IMR-90 (cell line): ENCODE results near the gene NGEF. TPM values are rescaled to one million over a fixed set of nuclear protein-coding genes. Genes with fewer than 3 reads are reported as not detected.

Experiments used
- ATAC-seq: fragments of 200-7000 bp; cut with Tn5 transposase; 2 replicates; pipeline ENCODE4 v1.9.1; 2020; ENCODE audit warnings: low read depth, mild to moderate bottlenecking, moderate library complexity
- BruUV-seq: library from RNA; stranded (reverse); fragments of 400-500 nt; replicated peaks from 2 replicates; lab custom pipeline; 2021; lab: Mats Ljungman, UMichigan
- CTCF ChIA-PET: fragments of 300-600 bp; formaldehyde crosslinking; extraction: SDS; loops from one replicate; lab custom pipeline; 2021; ENCODE audit warnings: antibody characterized with exemption; lab: Yijun Ruan, JAX
- POLR2A ChIA-PET: fragments of 300-600 bp; sonication (Branson Sonifier 250); formaldehyde crosslinking; loops from one replicate; lab custom pipeline; 2022; ENCODE audit warnings: antibody characterized with exemption; ENCODE audit not compliant: unreplicated experiment; lab: Charles Lee
- DNase-seq: peaks from one replicate; pipeline ENCODE4 v3.0.0; 2013
- H2AFZ ChIP-seq: replicated peaks from 2 replicates; pipeline ENCODE3; 2013; ENCODE audit warnings: low read length, mild to moderate bottlenecking; ENCODE audit not compliant: poor library complexity
- H2AK5ac ChIP-seq: 2 replicates; pipeline ENCODE4 v1.6.1; 2013; ENCODE audit warnings: low read depth, low read length, inconsistent platforms
- H2AK9ac ChIP-seq: replicated peaks from 2 replicates; pipeline ENCODE3; 2013; ENCODE audit warnings: mild to moderate bottlenecking, low read depth, low read length, moderate library complexity; ENCODE audit not compliant: poor library complexity
- H2BK120ac ChIP-seq: 2 replicates; pipeline ENCODE4 v1.6.1; 2013; ENCODE audit warnings: low read depth, low read length, inconsistent platforms
- H2BK15ac ChIP-seq: 3 replicates; pipeline ENCODE4 v1.6.1; 2013; ENCODE audit warnings: low read depth, low read length, inconsistent platforms
- H2BK20ac ChIP-seq: 2 replicates; pipeline ENCODE4 v1.6.1; 2013; ENCODE audit warnings: low read depth, mild to moderate bottlenecking, inconsistent platforms, low read length, moderate library complexity
- H2BK5ac ChIP-seq: 2 replicates; pipeline ENCODE4 v1.6.1; 2013; ENCODE audit warnings: mild to moderate bottlenecking, low read depth, low read length, inconsistent platforms; ENCODE audit not compliant: poor library complexity, severe bottlenecking
- H3K14ac ChIP-seq: replicated peaks from 2 replicates; pipeline ENCODE4 v1.6.1; 2013; ENCODE audit warnings: low read depth, low read length, inconsistent platforms
- H3K18ac ChIP-seq: 2 replicates; pipeline ENCODE4 v1.6.1; 2013; ENCODE audit warnings: low read depth, low read length, control low read depth
- H3K23ac ChIP-seq: 2 replicates; pipeline ENCODE4 v1.6.1; 2013; ENCODE audit warnings: low read depth, low read length, inconsistent platforms
- H3K27ac ChIP-seq: 2 replicates; pipeline ENCODE4 v1.5.1; 2013; ENCODE audit warnings: mild to moderate bottlenecking, control low read depth, low read length; ENCODE audit not compliant: insufficient read depth
- H3K27me3 ChIP-seq: 2 replicates; pipeline ENCODE4 v1.6.1; 2013; ENCODE audit warnings: low read length; ENCODE audit not compliant: control insufficient read depth, insufficient read depth
- H3K36me3 ChIP-seq: 2 replicates; pipeline ENCODE4 v1.6.1; 2013; ENCODE audit warnings: low read length, mixed read lengths; ENCODE audit not compliant: control insufficient read depth, insufficient read depth
- H3K4ac ChIP-seq: 2 replicates; pipeline ENCODE4 v1.6.1; 2013; ENCODE audit warnings: low read depth, low read length, inconsistent platforms
- H3K4me1 ChIP-seq: 2 replicates; pipeline ENCODE4 v1.6.1; 2013; ENCODE audit warnings: low read length, mixed read lengths; ENCODE audit not compliant: control insufficient read depth, insufficient read depth
- H3K4me2 ChIP-seq: 2 replicates; pipeline ENCODE4 v1.6.1; 2013; ENCODE audit warnings: low read depth, mild to moderate bottlenecking, control low read depth, low read length, moderate library complexity
- H3K4me3 ChIP-seq: 2 replicates; pipeline ENCODE4 v1.5.1; 2013; ENCODE audit warnings: low read depth, mild to moderate bottlenecking, control low read depth, low read length, moderate library complexity; ENCODE audit not compliant: insufficient read depth
- H3K56ac ChIP-seq: 2 replicates; pipeline ENCODE4 v1.6.1; 2013; ENCODE audit warnings: low read length, inconsistent platforms; ENCODE audit not compliant: insufficient read depth; ENCODE audit errors: extremely low read depth
- H3K79me1 ChIP-seq, 2 experiments: 2 replicates each; pipeline ENCODE4 v1.6.1; 2013; ENCODE audit warnings: low read length in 2 of 2, inconsistent platforms in 1 of 2, low read depth in 1 of 2
- H3K9ac ChIP-seq: 2 replicates; pipeline ENCODE4 v1.6.1; 2013; ENCODE audit warnings: low read depth, low read length, control low read depth
- H3K9me1 ChIP-seq: 2 replicates; pipeline ENCODE4 v1.6.1; 2013; ENCODE audit warnings: low read length, inconsistent platforms; ENCODE audit not compliant: insufficient read depth
- H3K9me3 ChIP-seq: 2 replicates; pipeline ENCODE4 v1.6.1; 2013; ENCODE audit warnings: low read length; ENCODE audit not compliant: control insufficient read depth, insufficient read depth
- H4K20me1 ChIP-seq: 2 replicates; pipeline ENCODE4 v1.6.1; 2013; ENCODE audit warnings: low read length, inconsistent platforms; ENCODE audit not compliant: insufficient read depth
- H4K5ac ChIP-seq: 2 replicates; pipeline ENCODE4 v1.6.1; 2013; ENCODE audit warnings: mild to moderate bottlenecking, low read depth, low read length, control low read depth
- H4K8ac ChIP-seq, 2 experiments: 2 replicates each; pipeline ENCODE4 v1.6.1; 2013; ENCODE audit warnings: low read depth in 2 of 2, low read length in 2 of 2, control low read depth in 1 of 2, inconsistent platforms in 1 of 2
- H4K91ac ChIP-seq: 2 replicates; pipeline ENCODE4 v1.6.1; 2013; ENCODE audit warnings: low read depth, low read length, inconsistent platforms; ENCODE audit not compliant: insufficient read depth
- BHLHE40 ChIP-seq: fragments of 150-350 bp; IDR thresholded peaks from 2 replicates; pipeline ENCODE4 v1.6.1; 2016; ENCODE audit warnings: mild to moderate bottlenecking, low read depth, low read length
- CEBPB ChIP-seq: IDR thresholded peaks from 2 replicates; pipeline ENCODE4 v1.6.1; 2012; ENCODE audit warnings: low read depth, low read length, improper control_type of control experiment
- CHD1 ChIP-seq: IDR thresholded peaks from 2 replicates; pipeline ENCODE4 v1.6.1; 2012; ENCODE audit warnings: low read depth, low read length, improper control_type of control experiment
- CTCF ChIP-seq: conservative IDR thresholded peaks from 2 replicates; pipeline ENCODE4 v1.5.1; 2012; ENCODE audit warnings: mild to moderate bottlenecking, low read depth, low read length, improper control_type of control experiment
- ELK1 ChIP-seq: fragments of 150-350 bp; IDR thresholded peaks from 2 replicates; pipeline ENCODE4 v1.6.1; 2016; ENCODE audit warnings: low read depth, mild to moderate bottlenecking, low read length, moderate library complexity, borderline replicate concordance
- FOS ChIP-seq: fragments of 150-350 bp; IDR thresholded peaks from 2 replicates; pipeline ENCODE4 v1.6.1; 2016; ENCODE audit warnings: low read depth, low read length
- MAFK ChIP-seq: IDR thresholded peaks from 2 replicates; pipeline ENCODE4 v1.6.1; 2012; ENCODE audit warnings: low read depth, low read length, improper control_type of control experiment
- MAZ ChIP-seq: IDR thresholded peaks from 2 replicates; pipeline ENCODE4 v1.6.1; 2012; ENCODE audit warnings: low read depth, mild to moderate bottlenecking, low read length, improper control_type of control experiment, moderate library complexity, borderline replicate concordance
- MXI1 ChIP-seq: IDR thresholded peaks from 2 replicates; pipeline ENCODE4 v1.6.1; 2012; ENCODE audit warnings: low read depth, mild to moderate bottlenecking, low read length, moderate library complexity, borderline replicate concordance
- NFE2L2 ChIP-seq: fragments of 150-350 bp; IDR thresholded peaks from 2 replicates; pipeline ENCODE4 v1.6.1; 2016; ENCODE audit warnings: low read depth, mild to moderate bottlenecking, low read length
- POLR2A ChIP-seq: IDR thresholded peaks from 2 replicates; pipeline ENCODE4 v1.6.1; 2012; ENCODE audit warnings: mild to moderate bottlenecking, low read depth, low read length
- RCOR1 ChIP-seq: IDR thresholded peaks from 2 replicates; pipeline ENCODE4 v1.6.1; 2012; ENCODE audit warnings: mild to moderate bottlenecking, low read length, improper control_type of control experiment; ENCODE audit not compliant: insufficient replicate concordance
- USF2 ChIP-seq: fragments of 150-350 bp; IDR thresholded peaks from 2 replicates; pipeline ENCODE4 v1.6.1; 2017; ENCODE audit warnings: mild to moderate bottlenecking, antibody characterized with exemption, low read length, low read depth
- WGBS, 2 experiments: methylation state at CpG; one replicate each; pipeline versions ENCODE4 v1.1.5 to v1.1.7; 2013; ENCODE audit warnings: missing lambda C conversion rate in 2 of 2; ENCODE audit not compliant: insufficient read length in 1 of 2; ENCODE audit errors: extremely low coverage in 2 of 2; 5-methylcytosine and 5-hydroxymethylcytosine counted together
- dilution Hi-C: fragments of 300-500 bp; cut with HindIII; formaldehyde crosslinking; loops from one replicate; pipeline ENCODE4 v1.14.3; 2018; ENCODE audit warnings: low sequenced_read_pairs; ENCODE audit not compliant: unreplicated experiment
- in situ Hi-C: fragments of 300-500 bp; cut with MboI; formaldehyde crosslinking; loops from 3 replicates; pipeline ENCODE4 v1.14.3; 2019; ENCODE audit warnings: low sequenced_read_pairs, inconsistent platforms, mixed read lengths
- intact Hi-C: fragments of 100-400 bp; cut with micrococcal nuclease; formaldehyde crosslinking; loops from 2 replicates; pipeline ENCODE4 v1.10.0; 2022
- polyA plus RNA-seq, 3 experiments: library from polyadenylated mRNA; depleted of rRNA; stranded (reverse); fragments of >200 nt; gene quantifications; 2 replicates each; pipeline ENCODE4 v1.2.3, GENCODE V29; 2012; ENCODE audit warnings: low replicate concordance in 1 of 3
- total RNA-seq: library from RNA; depleted of rRNA; stranded (reverse); fragments of >200 nt; gene quantifications from 2 replicates; pipeline ENCODE4 v1.2.3, GENCODE V29; 2012

Gene NGEF
- total and polyA plus RNA-seq, 2 of the 4 experiments (the other 2 are of a cell fraction), result 1.1 to 1.7 TPM

- H3K23ac ChIP-seq, result no peak overlapping the region
- H3K27ac ChIP-seq, result no peak overlapping the region
- TF ChIP-seq CTCF (no peak), MXI1 (no peak), CEBPB (no peak), MAZ (no peak), MAFK (no peak), FOS (no peak), ELK1 (no peak), USF2 (no peak), RCOR1 (no peak), BHLHE40 (no peak), NFE2L2 (no peak), CHD1 (no peak), POLR2A (no peak)
- no peak overlapping the region for H2BK15ac ChIP-seq
- intact Hi-C loops (loop anchor here (5.0 kb wide), 1 partner anchor 38 kb away; no protein-coding TSS in a partner anchor), in situ Hi-C loops (no loop called here), dilution Hi-C loops (no loop called here)
- CTCF ChIA-PET, result no interaction called here
- H3K4me1 ChIP-seq, result no peaks in the 10 kb centered on the region
- no peaks in the 10 kb centered on the region for H3K36me3 ChIP-seq
- no peak overlapping the region for H2BK20ac ChIP-seq
- no peak overlapping the region for H3K4me3 ChIP-seq
- no peak overlapping the region for H4K8ac ChIP-seq
- H3K79me1 ChIP-seq, result no peaks in the 10 kb centered on the region
- H2BK120ac ChIP-seq, result no peak overlapping the region
- H3K56ac ChIP-seq, result no peak overlapping the region
- H2AK9ac ChIP-seq, result no peak overlapping the region
- no peaks in the 10 kb centered on the region for H3K9me1 ChIP-seq
- ATAC-seq (no peak), DNase-seq (no peak)
- H4K20me1 ChIP-seq, result no peaks in the 10 kb centered on the region
- peaks cover 6% of the 10 kb centered on the region for H3K27me3 ChIP-seq
- POLR2A ChIA-PET, result no interaction called here
- H2AK5ac ChIP-seq, result no peak overlapping the region
- H3K9me3 ChIP-seq, result no peaks in the 10 kb centered on the region
- no peak overlapping the region for H3K18ac ChIP-seq
- H3K14ac ChIP-seq, result no peak overlapping the region
- no peak overlapping the region for H3K4ac ChIP-seq
- WGBS, 2 experiments, result 81% methylated on average over 4 of the region's 7 CpGs; no CpG with 5 or more reads in 1 of the 2 experiments
- H2AFZ ChIP-seq, result no peak overlapping the region
- H4K91ac ChIP-seq, result no peak overlapping the region
- H2BK5ac ChIP-seq, result no peak overlapping the region
- no peak overlapping the region for H4K5ac ChIP-seq
- BruUV-seq, result no TSS peak
- H3K4me2 ChIP-seq, result no peak overlapping the region
- H3K9ac ChIP-seq, result no peak overlapping the region
Observed at GRCh38 chr2:233025706-233026105, 12.7 kb upstream of the NGEF start.
